ENCODE results near the gene SH3PXD2A. TPM values are rescaled to one million over a fixed set of nuclear protein-coding genes. Genes with fewer than 3 reads are reported as not detected.

The SH3PXD2A gene
- total RNA-seq, 4 donors from 2014 or later, result 26.5 to 56.9 (median 33.3) TPM

DNA sequence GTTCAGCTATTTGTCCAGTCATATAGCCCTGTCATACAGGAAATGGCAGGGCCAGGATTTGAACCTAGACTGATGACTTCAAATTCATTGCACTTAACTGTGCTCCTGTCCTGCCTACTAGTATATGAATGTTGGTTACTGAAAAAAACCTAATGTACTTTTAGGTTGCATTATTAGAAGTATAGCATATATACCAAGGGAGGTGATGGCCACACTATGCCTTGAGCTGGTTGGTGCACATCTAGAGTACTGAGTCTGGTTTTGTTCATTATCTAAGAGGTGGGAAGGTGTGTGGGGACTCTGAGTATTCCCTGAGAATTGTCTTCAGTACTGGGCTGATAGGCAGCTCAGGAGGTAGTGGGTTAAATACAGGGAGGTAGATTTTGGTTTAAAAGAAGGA is 273.9 kb downstream of the SH3PXD2A start:
- H3K27me3 ChIP-seq, result peaks cover 8% of the 10 kb centered on the region
- no peaks in the 10 kb centered on the region for H3K9me3 ChIP-seq
- TF ChIP-seq POLR2A (IDR thresholded peaks at IDR 0.05) (no peak), POLR2AphosphoS5 (IDR thresholded peaks at IDR 0.05) (no peak), EP300 (IDR thresholded peaks at IDR 0.05; ENCODE audit: low read depth) (no peak)
- TF ChIP-seq, protein P1, sequence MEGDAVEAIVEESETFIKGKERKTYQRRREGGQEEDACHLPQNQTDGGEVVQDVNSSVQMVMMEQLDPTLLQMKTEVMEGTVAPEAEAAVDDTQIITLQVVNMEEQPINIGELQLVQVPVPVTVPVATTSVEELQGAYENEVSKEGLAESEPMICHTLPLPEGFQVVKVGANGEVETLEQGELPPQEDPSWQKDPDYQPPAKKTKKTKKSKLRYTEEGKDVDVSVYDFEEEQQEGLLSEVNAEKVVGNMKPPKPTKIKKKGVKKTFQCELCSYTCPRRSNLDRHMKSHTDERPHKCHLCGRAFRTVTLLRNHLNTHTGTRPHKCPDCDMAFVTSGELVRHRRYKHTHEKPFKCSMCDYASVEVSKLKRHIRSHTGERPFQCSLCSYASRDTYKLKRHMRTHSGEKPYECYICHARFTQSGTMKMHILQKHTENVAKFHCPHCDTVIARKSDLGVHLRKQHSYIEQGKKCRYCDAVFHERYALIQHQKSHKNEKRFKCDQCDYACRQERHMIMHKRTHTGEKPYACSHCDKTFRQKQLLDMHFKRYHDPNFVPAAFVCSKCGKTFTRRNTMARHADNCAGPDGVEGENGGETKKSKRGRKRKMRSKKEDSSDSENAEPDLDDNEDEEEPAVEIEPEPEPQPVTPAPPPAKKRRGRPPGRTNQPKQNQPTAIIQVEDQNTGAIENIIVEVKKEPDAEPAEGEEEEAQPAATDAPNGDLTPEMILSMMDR (IDR thresholded peaks at IDR 0.05), result no peak
- intact Hi-C loops (cut with DNase I; ENCODE audit: low total_unique reads), result no loop called here
- peaks cover 0 to 23% (median 4%) of the 10 kb centered on the region in 4 donors for H3K4me1 ChIP-seq
- H3K4me3 ChIP-seq, result no peak overlapping the region
- in situ Hi-C loops (cut with MboI; ENCODE audit: low pct_ligation_motif_present in 1 of 4, low pct_unique_long_range_greater_than_20kb in 1 of 4, low sequenced_read_pairs in 3 of 4), result loop anchor here in 1 of 4 donors (25.0 kb wide), 1 partner anchor 281 kb away; the partner anchor contains the start of gene SH3PXD2A
- H3K36me3 ChIP-seq, result no peaks in the 10 kb centered on the region
- H3K27ac ChIP-seq, result no peak overlapping the region
- DNase-seq, result no peak

DNA sequence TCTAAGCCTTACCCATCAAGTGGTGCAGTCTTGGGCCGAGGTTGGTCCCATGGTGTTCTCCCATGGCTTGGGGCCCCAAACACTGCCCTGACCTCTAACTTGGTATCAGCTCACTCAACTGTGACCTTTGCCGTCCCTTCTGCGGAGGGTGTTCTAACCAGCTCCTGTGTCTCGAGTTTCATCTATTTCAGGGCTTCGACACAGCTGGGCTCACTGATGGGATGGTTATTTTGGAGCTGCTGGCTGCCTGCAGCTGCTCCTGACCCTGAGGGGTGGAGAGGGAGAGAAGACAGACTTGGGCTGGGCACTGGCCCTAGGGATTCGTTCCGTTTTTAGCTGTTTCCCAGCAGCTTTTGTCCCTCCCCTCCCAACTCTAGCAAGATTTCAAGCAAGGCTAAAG is 274.9 kb downstream of the SH3PXD2A start:
- 65% methylated on average over 7 of the region's 7 CpGs; no CpG with 5 or more reads in 1 of the 2 donors for WGBS, 2 donors (ENCODE audit: low coverage in 1 of 2)
- Histone ChIP-seq H3K9me3 (no peaks in the 10 kb centered on the region), H3K27me3 (peaks cover 8% of the 10 kb centered on the region), H3K4me1 (peaks cover 0 to 27% (median 5%) of the 10 kb centered on the region in 4 donors), H3K27ac (no peak overlapping the region), H3K4me3 (no peak overlapping the region), H3K36me3 (no peaks in the 10 kb centered on the region)
- TF ChIP-seq, protein P1 (IDR thresholded peaks at IDR 0.05), result no peak
- TF ChIP-seq EP300 (IDR thresholded peaks at IDR 0.05; ENCODE audit: low read depth) (no peak), POLR2A (IDR thresholded peaks at IDR 0.05) (no peak), POLR2AphosphoS5 (IDR thresholded peaks at IDR 0.05) (no peak)
- intact Hi-C loops (cut with DNase I; ENCODE audit: low total_unique reads), result no loop called here
- DNase-seq, result no peak
- in situ Hi-C loops (cut with MboI; ENCODE audit: low pct_ligation_motif_present in 1 of 4, low pct_unique_long_range_greater_than_20kb in 1 of 4, low sequenced_read_pairs in 3 of 4), result loop anchor here in 1 of 4 donors (25.0 kb wide), 1 partner anchor 282 kb away; the partner anchor contains the start of gene SH3PXD2A

DNA sequence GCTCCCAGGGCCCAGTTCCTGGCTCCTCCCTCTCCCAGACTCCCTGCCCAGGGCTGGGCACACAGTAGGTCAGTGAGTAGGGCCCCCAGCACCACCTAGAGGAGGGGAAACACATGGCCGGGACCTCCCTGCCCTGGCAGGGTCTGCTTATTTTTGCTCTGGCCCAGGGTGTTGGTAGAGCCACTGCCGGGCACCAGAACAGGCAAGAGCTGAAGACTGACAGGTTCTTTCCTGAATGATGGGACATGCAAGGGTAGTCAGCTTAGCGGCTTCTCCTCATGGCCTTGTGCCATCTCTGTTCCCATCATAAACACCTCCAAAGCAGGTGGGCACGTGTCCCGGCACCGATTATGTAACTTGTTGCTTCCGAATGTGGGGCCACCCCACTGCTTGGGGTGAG is 275.4 kb downstream of the SH3PXD2A start:
- Histone ChIP-seq H3K9me3 (no peaks in the 10 kb centered on the region), H3K36me3 (no peaks in the 10 kb centered on the region), H3K27ac (no peak overlapping the region), H3K27me3 (peaks cover 8% of the 10 kb centered on the region), H3K4me1 (peaks cover 0 to 28% (median 6%) of the 10 kb centered on the region in 4 donors), H3K4me3 (no peak overlapping the region)
- WGBS, 2 donors (ENCODE audit: low coverage in 1 of 2), result 82% methylated on average over 7 of the region's 7 CpGs; no CpG with 5 or more reads in 1 of the 2 donors
- intact Hi-C loops (cut with DNase I; ENCODE audit: low total_unique reads) (no loop called here), in situ Hi-C loops (cut with MboI; ENCODE audit: low pct_ligation_motif_present in 1 of 4, low pct_unique_long_range_greater_than_20kb in 1 of 4, low sequenced_read_pairs in 3 of 4) (loop anchor here in 1 of 4 donors (25.0 kb wide), 1 partner anchor 282 kb away; the partner anchor contains the start of gene SH3PXD2A)
- no peak for DNase-seq
- TF ChIP-seq, protein P1 (IDR thresholded peaks at IDR 0.05), result no peak
- TF ChIP-seq POLR2AphosphoS5 (IDR thresholded peaks at IDR 0.05) (no peak), EP300 (IDR thresholded peaks at IDR 0.05; ENCODE audit: low read depth) (no peak), POLR2A (IDR thresholded peaks at IDR 0.05) (no peak)

DNA sequence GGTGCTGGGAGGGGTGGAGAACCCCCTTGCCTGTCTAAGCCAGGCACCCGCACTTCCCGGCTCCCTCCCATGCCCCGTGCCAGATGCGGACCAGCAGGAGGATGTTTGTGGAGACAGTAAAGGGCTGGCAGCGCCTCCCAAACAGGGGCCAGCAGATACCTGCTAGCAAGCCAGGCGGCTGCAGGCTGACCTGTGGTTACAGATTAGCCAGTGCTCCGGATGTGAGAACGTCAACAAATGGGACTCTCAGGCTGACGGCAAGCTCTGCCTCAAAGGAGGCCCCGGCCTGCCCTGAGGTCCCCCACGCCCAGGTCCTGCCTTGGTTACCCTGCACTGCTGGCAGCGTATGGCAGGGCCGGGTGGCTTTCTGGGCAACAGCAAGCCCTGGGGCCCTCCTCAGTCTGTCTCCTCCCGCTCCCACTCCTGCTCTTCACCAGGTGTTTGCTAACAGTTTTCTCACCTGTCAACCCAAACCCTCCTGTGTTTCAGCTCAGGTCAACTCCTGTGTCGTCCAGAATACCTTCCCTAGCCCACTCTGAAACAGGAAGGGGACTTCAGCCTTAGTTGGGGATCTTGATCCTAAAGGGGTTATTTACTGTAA is 276.5 kb downstream of the SH3PXD2A start:
- 43% methylated on average over 15 of the region's 15 CpGs; no CpG with 5 or more reads in 1 of the 2 donors for WGBS, 2 donors (ENCODE audit: low coverage in 1 of 2)
- DNase-seq, result peak; percentile 63
- intact Hi-C loops (cut with DNase I; ENCODE audit: low total_unique reads), result no loop called here
- no peak overlapping the region for H3K4me3 ChIP-seq
- no peak for TF ChIP-seq POLR2A (IDR thresholded peaks at IDR 0.05)
- peak; percentile 36 to 78 (median 65) for TF ChIP-seq POLR2AphosphoS5 (IDR thresholded peaks at IDR 0.05)
- no peak for TF ChIP-seq EP300 (IDR thresholded peaks at IDR 0.05; ENCODE audit: low read depth)
- in situ Hi-C loops (cut with MboI; ENCODE audit: low pct_ligation_motif_present in 1 of 4, low pct_unique_long_range_greater_than_20kb in 1 of 4, low sequenced_read_pairs in 3 of 4), result loop anchor here in 1 of 4 donors (25.0 kb wide), 1 partner anchor 283 kb away; the partner anchor contains the start of gene SH3PXD2A
- peak overlapping the region in 3 of 4 donors; percentile 8 to 61 (median 34) for H3K27ac ChIP-seq
- H3K27me3 ChIP-seq, result no peaks in the 10 kb centered on the region
- H3K9me3 ChIP-seq, result no peaks in the 10 kb centered on the region
- H3K4me1 ChIP-seq, result peaks cover 0 to 23% (median 6%) of the 10 kb centered on the region in 4 donors
- H3K36me3 ChIP-seq, result no peaks in the 10 kb centered on the region
